Stimulated activated CD4-positive, alpha-beta T cell treated with anti-CD3 and anti-CD28 coated beads, TNF-alpha, amount 100 ng/mL, for 4 hours (primary cell): ENCODE results near the gene GPR35.

Source experiments
- DNase-seq, 3 experiments: peaks; one replicate each; pipeline ENCODE4 v3.0.0-alpha.2; 2020; ENCODE audit warnings: low read depth in 3 of 3

GPR35 gene

GRCh38 chr2:240623531-240624010, 1.7 kb upstream of the GPR35 start:
- DNase-seq, result no peak

GRCh38 chr2:240624011-240624949, 1.0 kb upstream of the GPR35 start:
- no peak for DNase-seq

GRCh38 chr2:240626531-240627300, 1.4 kb downstream of the GPR35 start:
- DNase-seq, result no peak

- DNase-seq, result no peak
Measured at GRCh38 chr2:240627736-240628506, 2.6 kb downstream of the GPR35 start.

GRCh38 chr2:240628507-240628807, 3.2 kb downstream of the GPR35 start:
- no peak for DNase-seq

- no peak for DNase-seq
Measured at GRCh38 chr2:240628808-240629618, 3.7 kb downstream of the GPR35 start.

- no peak for DNase-seq
Measured at GRCh38 chr2:240629619-240629967, 4.3 kb downstream of the GPR35 start.

- DNase-seq, result no peak
Measured at GRCh38 chr2:240629968-240630770, 4.9 kb downstream of the GPR35 start.

- DNase-seq, result no peak
Measured at GRCh38 chr2:240630771-240631547, 5.7 kb downstream of the GPR35 start.

- DNase-seq, result no peak
Measured at GRCh38 chr2:240631548-240632305, 6.4 kb downstream of the GPR35 start.

GRCh38 chr2:240632306-240632721, 7.0 kb downstream of the GPR35 start:
- DNase-seq, result no peak

- DNase-seq, result no peak
Measured at GRCh38 chr2:240635121-240635997, 10.1 kb downstream of the GPR35 start.

GRCh38 chr2:240635998-240636547, 10.8 kb downstream of the GPR35 start:
- DNase-seq, result no peak

- DNase-seq, result no peak
Measured at GRCh38 chr2:240636563-240637115, 11.4 kb downstream of the GPR35 start.

- DNase-seq, result no peak
Measured at GRCh38 chr2:240637116-240637900, 12.0 kb downstream of the GPR35 start.

- no peak for DNase-seq
Measured at GRCh38 chr2:240637901-240638345, 12.6 kb downstream of the GPR35 start.
